Activated naive CD4-positive, alpha-beta T cell treated with anti-CD3 and anti-CD28 coated beads for 36 hours (primary cell): ENCODE data around the gene SPDYC. TPM values are rescaled to one million over a fixed set of nuclear protein-coding genes. Genes with fewer than 3 reads are reported as not detected.

Experiments
- CTCF ChIA-PET: fragments of 350-600 bp; sonication (Branson Sonifier 250); formaldehyde crosslinking; loops from one replicate; lab custom pipeline; 2021; ENCODE audit warnings: antibody characterized with exemption; lab: Charles Lee
- DNase-seq: peaks from one replicate; pipeline ENCODE4 v3.0.0-alpha.2; 2020
- H3K27ac Mint-ChIP-seq: one replicate; pipeline ENCODE4 v1.8.0; 2021; ENCODE audit warnings: mild to moderate bottlenecking, mixed read lengths
- H3K27me3 Mint-ChIP-seq: one replicate; pipeline ENCODE4 v1.8.0; 2021; ENCODE audit warnings: low read depth, mixed read lengths
- H3K36me3 Mint-ChIP-seq: one replicate; pipeline ENCODE4 v1.8.0; 2021; ENCODE audit warnings: low read depth, mixed read lengths
- H3K4me1 Mint-ChIP-seq: one replicate; pipeline ENCODE4 v1.8.0; 2021; ENCODE audit warnings: low read depth, mixed read lengths
- H3K4me3 Mint-ChIP-seq: one replicate; pipeline ENCODE4 v1.8.0; 2021; ENCODE audit warnings: mild to moderate bottlenecking, moderate library complexity, mixed read lengths
- H3K9me3 Mint-ChIP-seq: one replicate; pipeline ENCODE4 v1.8.0; 2021; ENCODE audit warnings: mixed read lengths
- intact Hi-C: fragments of 100-400 bp; cut with micrococcal nuclease; formaldehyde crosslinking; loops from one replicate; pipeline ENCODE4 v1.15.1; 2023
- total RNA-seq, 2 experiments: library from RNA; stranded (reverse); gene quantifications; one replicate each; pipeline ENCODE4 v1.2.3, GENCODE V29; 2021

The SPDYC gene
- total RNA-seq, 2 experiments from 2014 or later: not detected

GRCh38 chr11:65210361-65210731, 40.3 kb downstream of the SPDYC start:
- Mint-ChIP-seq H3K27ac (no peak overlapping the region), H3K9me3 (no peaks in the 10 kb centered on the region), H3K4me1 (peaks cover 15% of the 10 kb centered on the region), H3K36me3 (peaks cover 6% of the 10 kb centered on the region), H3K27me3 (no peaks in the 10 kb centered on the region), H3K4me3 (no peak overlapping the region)
- DNase-seq: no peak
- CTCF ChIA-PET: no interaction called here
- intact Hi-C loops: no loop called here

DNA sequence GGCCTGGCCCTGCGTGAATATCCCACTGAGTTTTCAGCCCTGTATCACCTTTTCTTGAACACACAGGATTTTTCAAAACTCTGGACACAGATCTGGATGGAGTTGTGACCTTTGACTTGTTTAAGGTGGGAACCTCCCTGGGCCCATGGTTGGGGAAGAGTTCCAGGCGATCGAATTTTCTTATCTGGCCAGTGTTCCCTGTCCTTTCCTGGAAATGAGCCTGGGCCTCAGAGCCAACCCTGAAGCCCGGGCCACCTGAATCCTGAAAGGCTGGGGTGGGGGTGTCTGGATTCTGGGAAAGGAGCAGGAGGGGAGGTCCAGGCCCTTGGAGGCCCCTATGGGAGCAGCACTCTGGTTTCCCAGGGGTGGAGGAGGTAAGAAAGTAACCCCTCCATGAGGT, 40.7 kb downstream of the SPDYC start:
- H3K9me3 Mint-ChIP-seq: peaks cover 3% of the 10 kb centered on the region
- peaks cover 19% of the 10 kb centered on the region for H3K4me1 Mint-ChIP-seq
- H3K36me3 Mint-ChIP-seq: peaks cover 3% of the 10 kb centered on the region
- intact Hi-C loops: no loop called here
- CTCF ChIA-PET: interaction anchor here (0.6 kb wide), 1 partner anchor 27 kb away, joined by 3 read pairs; no protein-coding TSS in a partner anchor
- H3K27ac Mint-ChIP-seq: no peak overlapping the region
- no peaks in the 10 kb centered on the region for H3K27me3 Mint-ChIP-seq
- no peak overlapping the region for H3K4me3 Mint-ChIP-seq
- DNase-seq: no peak

GRCh38 chr11:65211293-65212105, 41.5 kb downstream of the SPDYC start:
- no peak for DNase-seq
- Mint-ChIP-seq H3K27me3 (no peaks in the 10 kb centered on the region), H3K4me1 (peaks cover 20% of the 10 kb centered on the region), H3K27ac (no peak overlapping the region), H3K36me3 (peaks cover 2% of the 10 kb centered on the region), H3K4me3 (no peak overlapping the region), H3K9me3 (peaks cover 3% of the 10 kb centered on the region)
- CTCF ChIA-PET: interaction anchor here (0.6 to 1.3 kb wide), 3 partner anchors 28 to 103 kb away, joined by 3 read pairs; partner anchors contain the start of gene CDC42EP2
- intact Hi-C loops: no loop called here

DNA sequence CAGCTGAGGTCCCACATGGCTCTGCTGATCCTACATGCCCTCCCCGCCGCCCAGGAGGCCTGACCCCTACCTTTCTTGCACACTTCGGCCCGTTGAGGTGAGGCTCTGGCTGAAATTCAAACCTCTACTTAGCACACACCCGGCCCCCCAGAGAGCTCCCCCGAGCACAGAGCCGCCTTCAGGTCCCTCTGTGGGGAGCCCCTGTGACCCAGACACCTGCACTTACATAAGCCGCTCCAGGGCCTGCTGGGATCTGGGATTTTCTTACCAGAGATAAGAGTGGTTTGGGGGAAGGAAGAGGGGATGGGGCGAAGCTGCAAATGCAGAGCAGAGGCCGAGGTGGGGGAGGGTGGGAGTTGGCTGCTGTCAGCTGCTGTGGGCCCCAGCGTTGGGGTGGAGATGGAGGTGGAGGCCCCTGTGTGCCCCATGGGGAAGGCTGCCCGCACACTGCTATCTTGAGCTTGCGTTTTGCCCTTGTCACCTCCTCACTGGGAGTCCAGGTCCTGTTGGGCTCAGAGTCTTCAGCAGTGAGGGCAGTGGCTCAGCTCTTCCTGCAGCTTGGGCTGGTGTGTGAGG, 42.3 kb downstream of the SPDYC start:
- Mint-ChIP-seq H3K27ac (no peak overlapping the region), H3K4me1 (peaks cover 20% of the 10 kb centered on the region), H3K27me3 (no peaks in the 10 kb centered on the region), H3K4me3 (no peak overlapping the region), H3K36me3 (peaks cover 2% of the 10 kb centered on the region), H3K9me3 (peaks cover 3% of the 10 kb centered on the region)
- no peak for DNase-seq
- CTCF ChIA-PET: interaction anchor here (0.7 to 1.6 kb wide), 4 partner anchors 8 to 103 kb away, joined by 3 to 6 read pairs (median 3); partner anchors contain the start of gene CDC42EP2
- intact Hi-C loops: no loop called here

DNA sequence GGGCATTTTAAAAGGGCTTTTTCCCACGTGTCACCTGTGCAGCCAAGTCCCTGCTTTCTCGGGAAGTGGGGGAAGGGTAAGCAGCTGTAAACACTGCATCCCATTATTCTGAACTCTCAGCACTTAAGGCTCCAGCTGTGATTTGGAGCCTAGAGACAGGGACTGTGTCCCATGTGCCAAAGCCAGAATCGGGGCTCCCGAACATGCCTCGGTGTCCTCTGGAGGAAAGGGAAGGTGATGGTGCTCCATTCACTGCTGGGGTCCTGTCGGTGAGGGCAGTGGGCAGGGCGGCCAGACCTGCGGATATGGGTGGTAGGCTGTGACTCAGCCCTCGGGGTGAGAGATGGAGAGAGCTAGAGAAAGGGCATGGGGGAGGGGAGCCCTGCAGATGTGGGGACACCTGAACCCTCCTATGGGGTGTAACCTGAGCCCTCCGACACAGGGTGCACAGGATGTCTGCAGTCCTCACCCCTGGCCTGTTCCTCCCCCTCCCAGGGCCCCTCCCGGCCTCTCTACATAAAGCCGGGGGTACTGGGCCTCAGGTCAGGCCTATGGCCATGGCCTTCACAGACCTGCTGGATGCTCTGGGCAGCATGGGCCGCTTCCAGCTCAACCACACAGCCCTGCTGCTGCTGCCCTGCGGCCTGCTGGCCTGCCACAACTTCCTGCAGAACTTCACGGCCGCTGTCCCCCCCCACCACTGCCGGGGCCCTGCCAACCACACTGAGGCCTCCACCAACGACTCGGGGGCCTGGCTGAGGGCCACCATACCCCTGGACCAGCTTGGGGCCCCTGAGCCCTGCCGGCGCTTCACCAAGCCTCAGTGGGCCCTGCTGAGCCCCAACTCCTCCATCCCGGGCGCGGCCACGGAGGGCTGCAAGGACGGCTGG, 43.5 kb downstream of the SPDYC start:
- intact Hi-C loops: no loop called here
- H3K36me3 Mint-ChIP-seq: peaks cover 2% of the 10 kb centered on the region
- H3K4me3 Mint-ChIP-seq: no peak overlapping the region
- H3K27ac Mint-ChIP-seq: no peak overlapping the region
- H3K27me3 Mint-ChIP-seq: no peaks in the 10 kb centered on the region
- peaks cover 3% of the 10 kb centered on the region for H3K9me3 Mint-ChIP-seq
- CTCF ChIA-PET: interaction anchor here (0.6 to 1.8 kb wide), 5 partner anchors 8 to 415 kb away, joined by 3 to 6 read pairs (median 4); no protein-coding TSS in a partner anchor
- H3K4me1 Mint-ChIP-seq: peaks cover 20% of the 10 kb centered on the region
- DNase-seq: no peak

DNA sequence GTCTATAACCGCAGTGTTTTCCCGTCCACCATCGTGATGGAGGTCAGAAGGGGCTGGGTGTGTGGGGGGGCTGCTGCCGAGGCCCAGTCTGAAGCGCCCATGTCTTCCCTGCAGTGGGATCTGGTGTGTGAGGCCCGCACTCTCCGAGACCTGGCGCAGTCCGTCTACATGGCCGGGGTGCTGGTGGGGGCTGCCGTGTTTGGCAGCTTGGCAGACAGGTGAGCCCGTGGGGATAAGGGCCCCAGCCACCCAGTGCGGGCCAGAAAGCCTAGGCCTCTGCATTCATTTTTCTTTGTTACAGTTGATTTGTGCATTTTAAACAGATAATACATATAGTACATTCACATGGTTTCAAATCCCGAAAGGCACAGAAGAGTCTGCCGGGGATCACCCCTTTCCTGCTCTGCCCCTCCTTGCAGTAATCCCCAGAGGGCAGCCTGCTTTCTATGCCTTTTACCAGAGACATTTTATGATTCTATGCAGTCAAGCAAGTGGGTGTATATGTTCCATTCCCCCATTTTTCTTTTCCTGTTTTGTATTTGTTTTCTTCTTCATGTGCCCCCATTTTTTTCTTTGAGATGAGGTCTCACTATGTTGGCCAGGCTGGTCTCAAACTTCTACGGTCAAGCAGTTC, 44.3 kb downstream of the SPDYC start:
- no peak overlapping the region for H3K4me3 Mint-ChIP-seq
- H3K4me1 Mint-ChIP-seq: peaks cover 22% of the 10 kb centered on the region
- H3K27me3 Mint-ChIP-seq: no peaks in the 10 kb centered on the region
- peaks cover 2% of the 10 kb centered on the region for H3K36me3 Mint-ChIP-seq
- DNase-seq: no peak
- no peak overlapping the region for H3K27ac Mint-ChIP-seq
- CTCF ChIA-PET: interaction anchor here (0.7 to 1.8 kb wide), 3 partner anchors 9 to 32 kb away, joined by 3 to 6 read pairs (median 4); no protein-coding TSS in a partner anchor
- peaks cover 3% of the 10 kb centered on the region for H3K9me3 Mint-ChIP-seq
- intact Hi-C loops: no loop called here

- no peaks in the 10 kb centered on the region for H3K36me3 Mint-ChIP-seq
- H3K4me3 Mint-ChIP-seq: no peak overlapping the region
- peak; percentile 32 for DNase-seq
- H3K4me1 Mint-ChIP-seq: peaks cover 26% of the 10 kb centered on the region
- CTCF ChIA-PET: interaction anchor here (0.9 to 1.3 kb wide), 2 partner anchors 10 to 101 kb away, joined by 3 read pairs; no protein-coding TSS in a partner anchor
- peaks cover 3% of the 10 kb centered on the region for H3K9me3 Mint-ChIP-seq
- intact Hi-C loops: no loop called here
- no peaks in the 10 kb centered on the region for H3K27me3 Mint-ChIP-seq
- H3K27ac Mint-ChIP-seq: no peak overlapping the region
These were observed 45.5 kb downstream of the SPDYC start for GRCh38 chr11:65215441-65216076.

DNA sequence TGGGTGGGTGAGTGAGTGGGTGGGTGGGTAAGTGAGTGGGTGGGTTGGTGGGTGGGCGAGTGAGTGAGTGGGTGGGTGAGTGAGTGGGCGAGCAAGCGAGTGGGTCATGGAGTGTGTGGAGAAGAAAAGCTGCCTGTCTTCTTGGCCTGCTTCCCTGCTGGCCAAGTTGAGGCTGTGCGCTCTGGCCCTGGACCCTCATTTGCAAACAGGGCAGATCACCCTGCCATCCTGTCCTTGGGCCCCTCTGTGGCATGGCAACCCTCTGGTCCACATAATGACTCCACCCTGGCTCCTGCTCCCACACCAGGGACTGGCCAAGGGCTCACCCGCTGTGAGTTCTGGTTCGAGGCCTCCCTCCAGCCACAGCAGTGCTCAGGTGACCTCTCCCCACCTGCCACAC, 46.8 kb downstream of the SPDYC start:
- Mint-ChIP-seq H3K27ac (no peak overlapping the region), H3K9me3 (peaks cover 3% of the 10 kb centered on the region), H3K36me3 (no peaks in the 10 kb centered on the region), H3K27me3 (no peaks in the 10 kb centered on the region), H3K4me1 (peaks cover 26% of the 10 kb centered on the region), H3K4me3 (no peak overlapping the region)
- CTCF ChIA-PET: no interaction called here
- no peak for DNase-seq
- intact Hi-C loops: no loop called here

DNA sequence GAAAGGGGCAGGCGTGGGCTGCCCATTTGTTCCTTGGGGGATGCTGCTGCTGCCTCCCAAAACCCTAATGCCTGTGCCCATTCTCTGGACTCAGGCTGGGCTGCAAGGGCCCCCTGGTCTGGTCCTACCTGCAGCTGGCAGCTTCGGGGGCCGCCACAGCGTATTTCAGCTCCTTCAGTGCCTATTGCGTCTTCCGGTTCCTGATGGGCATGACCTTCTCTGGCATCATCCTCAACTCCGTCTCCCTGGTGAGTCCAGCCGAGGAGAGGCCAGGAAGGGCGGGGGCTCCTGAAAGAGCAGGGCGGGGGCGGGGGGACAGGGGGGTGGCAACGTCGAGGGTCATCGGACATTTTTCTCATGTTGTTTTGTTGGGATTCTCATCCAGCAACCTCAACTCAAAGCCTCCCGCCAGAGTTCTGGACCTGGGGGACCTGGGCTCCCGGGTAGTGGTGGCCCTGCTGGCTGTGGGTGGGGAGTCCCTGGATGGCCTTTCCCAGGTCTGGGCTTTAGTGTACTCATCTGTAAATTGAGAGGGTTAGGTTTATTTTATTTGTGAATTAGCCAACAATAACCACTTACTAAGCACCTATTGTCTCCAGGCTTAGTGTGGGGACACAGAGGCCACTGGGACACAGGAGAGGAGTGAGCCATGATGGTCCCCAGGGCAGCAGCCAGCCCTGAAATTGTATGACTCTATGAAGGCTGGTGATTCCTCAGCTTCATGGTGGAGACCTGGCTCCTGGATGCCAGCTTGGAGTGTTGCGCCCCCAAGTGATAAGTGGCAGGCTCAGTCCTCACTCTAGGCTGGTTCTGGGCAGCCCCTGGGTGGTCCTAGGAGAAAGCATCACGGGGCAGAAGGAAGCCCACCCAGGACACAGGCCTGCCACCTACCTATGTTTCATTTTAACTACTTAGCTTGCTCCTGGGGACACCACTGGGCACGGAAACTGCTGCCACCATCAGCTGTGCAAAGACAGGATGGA, 47.7 kb downstream of the SPDYC start:
- CTCF ChIA-PET: no interaction called here
- Mint-ChIP-seq H3K36me3 (no peaks in the 10 kb centered on the region), H3K4me1 (peaks cover 26% of the 10 kb centered on the region), H3K9me3 (peaks cover 3% of the 10 kb centered on the region), H3K27ac (no peak overlapping the region), H3K4me3 (no peak overlapping the region), H3K27me3 (no peaks in the 10 kb centered on the region)
- intact Hi-C loops: no loop called here
- no peak for DNase-seq

GRCh38 chr11:65218446-65218845, 48.4 kb downstream of the SPDYC start:
- Mint-ChIP-seq H3K36me3 (no peaks in the 10 kb centered on the region), H3K27ac (no peak overlapping the region), H3K9me3 (peaks cover 3% of the 10 kb centered on the region), H3K27me3 (no peaks in the 10 kb centered on the region), H3K4me3 (no peak overlapping the region), H3K4me1 (peaks cover 23% of the 10 kb centered on the region)
- CTCF ChIA-PET: no interaction called here
- intact Hi-C loops: no loop called here
- no peak for DNase-seq

- H3K4me1 Mint-ChIP-seq: peaks cover 11% of the 10 kb centered on the region
- CTCF ChIA-PET: interaction anchor here (2.4 kb wide), 1 partner anchor 96 kb away, joined by 7 read pairs; no protein-coding TSS in a partner anchor
- no peak overlapping the region for H3K4me3 Mint-ChIP-seq
- no peak for DNase-seq
- H3K9me3 Mint-ChIP-seq: peaks cover 3% of the 10 kb centered on the region
- no peak overlapping the region for H3K27ac Mint-ChIP-seq
- intact Hi-C loops: loop anchor here (10.0 kb wide), 1 partner anchor 55 kb away; no protein-coding TSS in a partner anchor
- H3K27me3 Mint-ChIP-seq: no peaks in the 10 kb centered on the region
- H3K36me3 Mint-ChIP-seq: no peaks in the 10 kb centered on the region
These were observed 49.8 kb downstream of the SPDYC start for GRCh38 chr11:65219930-65220213.
